GM18517 (cell line): ENCODE data around the gene DIP2C.
"Not testable (repeated sequence)": the region's sequence is repeated elsewhere in the genome, so short reads cannot be mapped to it uniquely, and the experiment has no call there.

Experiments used
- ATAC-seq: cut with Tn5 transposase; IDR thresholded peaks from one replicate; pipeline ENCODE4 v1.9.1; 2021; ENCODE audit warnings: mild to moderate bottlenecking, moderate library complexity; ENCODE audit not compliant: unreplicated experiment

DIP2C gene

DNA sequence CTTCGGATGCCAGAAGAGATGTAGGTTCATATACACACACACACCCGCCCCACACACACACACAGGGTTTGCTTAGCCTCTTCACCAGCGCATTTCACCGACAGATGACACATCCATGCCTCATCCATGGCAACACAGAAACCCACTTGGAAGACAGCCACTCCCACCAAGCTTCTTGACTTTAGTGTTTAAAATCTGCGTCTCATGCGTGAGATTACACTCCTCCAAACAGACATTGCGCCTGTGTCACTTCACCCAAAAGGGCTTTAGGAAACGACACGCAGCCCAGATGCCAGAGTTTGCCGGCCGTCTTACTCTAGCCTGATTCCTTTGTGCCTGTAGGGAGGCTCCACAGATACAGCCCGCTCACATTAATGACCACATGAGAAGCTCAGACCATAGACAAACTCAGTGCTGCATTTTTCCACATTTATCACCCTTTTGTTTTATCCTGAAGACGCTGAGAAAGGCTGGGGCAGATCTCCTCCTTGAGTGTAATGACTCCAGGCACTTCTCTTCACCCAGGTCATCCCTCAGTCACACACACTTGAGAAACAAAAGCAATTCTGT, 73.8 kb downstream of the DIP2C start:
- no peak for ATAC-seq

DNA sequence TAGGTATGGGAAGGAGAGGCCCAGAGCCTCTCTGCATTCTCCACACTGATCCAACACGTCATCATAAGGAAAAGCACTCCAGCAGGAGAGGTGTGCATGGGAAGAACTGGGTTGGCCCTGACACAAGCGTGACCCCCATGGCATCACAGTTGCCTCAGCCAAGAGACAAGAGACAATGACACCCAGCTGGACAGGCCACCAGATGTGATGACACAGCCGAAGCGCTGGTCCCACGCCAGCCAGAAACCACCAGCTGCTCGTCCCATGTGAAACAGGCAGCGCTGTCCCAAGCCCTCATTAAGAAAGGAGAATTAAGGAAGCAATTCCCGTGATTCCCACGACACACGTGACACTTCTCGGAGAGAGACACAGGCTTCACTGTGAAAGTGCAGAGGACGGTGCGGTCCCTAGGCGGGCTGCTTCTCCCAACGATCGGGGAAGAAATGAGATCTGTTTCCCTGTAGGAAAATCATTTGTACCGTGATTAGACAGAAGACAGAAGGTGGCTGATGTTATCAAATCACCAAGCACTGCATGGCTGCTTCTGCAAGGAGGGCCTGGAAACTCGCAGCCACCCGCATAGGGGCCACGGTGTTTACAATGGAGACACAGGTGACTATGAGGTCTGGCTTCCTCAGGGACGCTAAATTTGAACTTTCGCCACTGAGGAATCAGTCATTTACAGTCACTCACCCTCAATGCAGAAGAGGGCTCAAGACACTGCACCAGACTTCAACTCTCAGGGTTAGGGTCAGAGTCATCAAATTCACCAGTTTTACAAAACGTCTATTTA, 74.5 kb downstream of the DIP2C start:
- no peak for ATAC-seq

- no peak for ATAC-seq
These were observed 75.2 kb downstream of the DIP2C start for GRCh38 chr10:614139-614711.

DNA sequence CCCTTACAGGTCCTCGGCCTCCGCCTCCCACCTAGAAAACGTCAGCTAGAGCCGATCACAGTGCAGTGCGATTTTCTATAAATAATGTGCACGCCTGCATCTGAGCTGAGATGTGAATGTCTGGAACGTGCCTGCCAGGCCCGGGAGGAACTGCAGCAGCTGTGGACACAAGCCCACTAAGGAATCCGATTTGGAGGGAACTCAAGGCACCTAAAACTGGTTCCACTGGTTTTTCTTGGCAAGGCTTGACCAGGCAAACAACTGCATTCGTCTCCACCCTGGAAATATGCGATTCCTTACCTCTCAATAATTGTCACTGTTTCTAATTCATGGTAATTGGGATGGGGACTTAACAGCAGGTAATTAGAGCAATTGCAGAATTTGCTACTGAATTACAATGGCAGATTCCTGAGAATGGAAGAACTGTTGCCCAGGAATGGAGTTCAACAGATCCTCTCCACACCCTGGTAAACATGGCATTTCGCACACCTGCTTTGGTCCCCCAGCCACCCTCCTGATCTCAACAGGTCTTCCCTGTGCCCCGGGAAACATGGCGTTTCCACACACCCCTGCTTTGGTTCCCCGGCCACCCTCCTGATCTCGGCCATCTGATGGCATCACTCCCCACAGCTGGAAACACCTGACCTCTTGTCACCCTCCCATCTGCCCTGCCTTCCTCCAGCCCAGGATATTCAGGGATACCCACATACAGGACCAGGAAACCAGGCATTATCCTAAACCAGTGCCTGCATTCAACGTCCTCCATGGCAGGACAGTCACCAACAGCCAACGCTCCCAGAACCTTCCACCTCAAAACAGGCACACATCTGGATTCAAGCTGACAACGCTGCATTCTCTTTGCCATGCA, 76.0 kb downstream of the DIP2C start:
- ATAC-seq: no peak

GRCh38 chr10:612696-613095, 76.8 kb downstream of the DIP2C start:
- ATAC-seq: no peak

GRCh38 chr10:610642-611305, 78.7 kb downstream of the DIP2C start:
- not testable (repeated sequence) for ATAC-seq

- ATAC-seq: no peak
These were observed 79.5 kb downstream of the DIP2C start for GRCh38 chr10:609868-610545.

- ATAC-seq: no peak
These were observed 80.2 kb downstream of the DIP2C start for GRCh38 chr10:609262-609658.

GRCh38 chr10:608331-609261, 80.9 kb downstream of the DIP2C start:
- no peak for ATAC-seq

DNA sequence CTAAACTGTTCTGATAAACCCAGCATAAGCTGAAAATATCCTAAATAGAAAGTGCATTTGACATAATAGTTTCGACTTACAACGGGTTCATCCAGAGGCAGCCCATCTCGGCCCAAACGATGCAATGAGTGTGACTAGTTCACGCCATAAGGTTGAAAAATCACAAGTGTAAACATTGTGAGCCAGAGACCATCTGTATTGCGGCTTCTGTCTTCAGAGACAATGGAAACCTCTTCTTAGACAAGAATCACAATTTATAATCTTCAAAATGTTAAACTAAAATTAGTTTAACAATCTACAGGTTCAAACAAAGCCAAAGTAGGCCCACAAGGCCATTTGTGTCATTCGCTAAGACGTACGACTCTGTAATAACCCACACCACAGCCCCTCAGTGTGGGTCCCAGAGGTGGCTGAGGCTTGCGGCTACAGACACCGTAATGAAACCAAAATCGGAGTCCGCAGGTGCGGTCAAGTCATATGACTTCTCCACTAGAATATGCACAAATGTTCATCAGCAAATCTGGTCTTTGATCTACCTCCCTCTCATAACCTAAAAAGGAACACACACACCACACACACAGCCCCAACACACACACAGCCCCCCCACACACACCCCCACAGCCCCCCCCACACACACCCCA, 81.8 kb downstream of the DIP2C start:
- no peak for ATAC-seq

GRCh38 chr10:606762-607544, 82.5 kb downstream of the DIP2C start:
- ATAC-seq: no peak

DNA sequence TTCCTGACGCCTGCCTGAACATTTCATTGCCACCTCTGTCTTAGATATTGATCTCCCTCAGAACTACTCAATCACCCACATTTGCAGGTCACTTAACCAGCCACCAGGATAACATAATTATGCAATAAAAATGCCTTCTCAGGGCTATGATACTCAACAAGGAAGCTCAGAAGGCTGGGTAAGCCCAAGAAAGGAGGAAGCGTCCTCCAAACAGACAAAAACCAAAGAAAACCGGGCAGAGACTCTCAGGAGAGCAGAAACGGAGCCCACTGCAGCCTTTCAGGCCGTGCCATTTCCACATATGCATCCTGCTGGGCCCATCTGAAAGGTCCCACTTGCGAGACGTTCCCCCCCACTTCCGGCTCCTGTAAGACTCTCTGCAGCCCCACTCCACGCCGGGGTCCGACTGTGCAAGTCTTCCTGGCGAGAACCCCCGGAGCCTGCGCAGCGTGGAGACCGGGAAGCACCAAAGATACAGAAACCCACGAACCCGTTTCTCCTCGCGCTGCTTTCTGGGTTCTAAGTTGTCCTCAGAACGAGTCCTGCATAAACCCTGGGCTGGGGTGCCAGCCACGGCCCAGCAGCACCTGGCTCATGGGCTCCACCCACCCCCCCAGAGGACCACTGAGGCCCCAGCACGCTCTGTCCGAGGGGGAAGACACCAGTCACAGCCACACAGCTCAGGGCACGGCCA, 83.7 kb downstream of the DIP2C start:
- ATAC-seq: no peak

GRCh38 chr10:604716-605631, 84.5 kb downstream of the DIP2C start:
- no peak for ATAC-seq

- no peak for ATAC-seq
These were observed 85.7 kb downstream of the DIP2C start for GRCh38 chr10:603745-604144.

DNA sequence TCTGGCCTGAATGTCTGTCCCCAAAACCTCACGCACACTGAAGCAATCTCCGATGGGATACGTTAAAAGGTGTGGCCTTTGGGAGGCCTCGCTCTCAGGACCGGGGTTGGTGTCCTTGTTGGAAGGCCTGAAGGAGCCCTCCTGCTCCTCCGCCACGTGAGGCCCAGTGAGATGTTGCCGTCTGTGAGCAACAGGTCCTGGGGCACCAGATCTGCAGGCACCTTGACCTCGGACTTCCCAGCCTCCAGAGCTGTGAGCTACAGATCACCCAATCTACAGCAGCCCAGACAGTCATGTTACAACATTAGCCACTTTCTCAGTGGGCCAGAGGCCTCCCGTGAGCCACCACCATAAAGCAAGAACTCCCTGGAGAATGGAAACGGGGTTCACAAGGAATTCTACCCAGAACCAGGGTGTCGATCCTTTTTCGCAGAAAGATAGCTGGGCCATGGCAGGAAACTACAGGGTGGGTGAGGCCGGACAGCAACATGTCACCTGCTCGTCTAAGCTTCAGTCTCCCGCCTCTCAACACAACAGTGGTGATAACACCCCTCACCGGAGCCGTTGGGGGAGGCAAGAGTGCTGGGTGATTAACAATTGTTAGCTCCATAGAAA, 87.0 kb downstream of the DIP2C start:
- ATAC-seq: no peak

- ATAC-seq: no peak
These were observed 87.9 kb downstream of the DIP2C start for GRCh38 chr10:601660-601963.
